DND-41 (cell line): ENCODE results near the gene GRIK3.

Source experiments
- ATAC-seq: fragments of 200-7000 bp; cut with Tn5 transposase; 3 replicates; pipeline ENCODE4 v1.9.1; 2021; ENCODE audit warnings: low read depth; ENCODE audit not compliant: insufficient read depth
- DNase-seq: peaks from one replicate; pipeline ENCODE4 v3.0.0-alpha.2; 2020
- H2AFZ ChIP-seq: 2 replicates; pipeline ENCODE4 v1.6.0; 2012; ENCODE audit warnings: low read depth, low read length
- H3K27ac ChIP-seq: 2 replicates; pipeline ENCODE4 v1.5.1; 2012; ENCODE audit warnings: low read length, inconsistent platforms
- H3K27me3 ChIP-seq: fragments of 200-600 bp; sonication (generic); 2 replicates; pipeline ENCODE4 v1.6.0; 2012; ENCODE audit warnings: low read length, mild to moderate bottlenecking, inconsistent platforms; ENCODE audit not compliant: insufficient read depth, poor library complexity
- H3K36me3 ChIP-seq: 2 replicates; pipeline ENCODE4 v1.5.1; 2012; ENCODE audit warnings: low read length, inconsistent platforms; ENCODE audit not compliant: insufficient read depth
- H3K4me1 ChIP-seq: 2 replicates; pipeline ENCODE4 v1.5.1; 2012; ENCODE audit warnings: mild to moderate bottlenecking, low read length; ENCODE audit not compliant: insufficient read depth
- H3K4me2 ChIP-seq: 2 replicates; pipeline ENCODE4 v1.6.0; 2012; ENCODE audit warnings: mild to moderate bottlenecking, moderate library complexity, low read length, inconsistent platforms; ENCODE audit not compliant: insufficient read depth
- H3K4me3 ChIP-seq, 2 experiments: fragments of 200-600 bp in 1 of 2; shearing (Covaris generic) in 1 of 2; 2 replicates each; pipeline ENCODE4 v1.5.1; 2012 to 2016; ENCODE audit warnings: inconsistent platforms in 2 of 2, low read length in 2 of 2, mild to moderate bottlenecking in 2 of 2, low read depth in 1 of 2, moderate library complexity in 1 of 2
- H3K79me2 ChIP-seq: 2 replicates; pipeline ENCODE4 v1.6.0; 2012; ENCODE audit warnings: low read length, inconsistent platforms; ENCODE audit not compliant: insufficient read depth
- H3K9ac ChIP-seq: 2 replicates; pipeline ENCODE4 v1.6.0; 2012; ENCODE audit warnings: low read depth, mild to moderate bottlenecking, inconsistent platforms, low read length, moderate library complexity
- H3K9me3 ChIP-seq: 2 replicates; pipeline ENCODE4 v1.5.1; 2012; ENCODE audit warnings: low read length, moderate library complexity, mild to moderate bottlenecking, inconsistent platforms; ENCODE audit not compliant: insufficient read depth, severe bottlenecking
- H4K20me1 ChIP-seq: 2 replicates; pipeline ENCODE4 v1.6.0; 2012; ENCODE audit warnings: low read length; ENCODE audit not compliant: insufficient read depth
- EZH2 ChIP-seq: IDR thresholded peaks from 3 replicates; pipeline ENCODE4 v1.6.1; 2012; ENCODE audit warnings: borderline replicate concordance, low read depth, mild to moderate bottlenecking, moderate library complexity, low read length, inconsistent platforms; ENCODE audit not compliant: severe bottlenecking
- TF ChIP-seq, protein P1 (sequence below): IDR thresholded peaks from 2 replicates; pipeline ENCODE4 v1.5.1; 2012; ENCODE audit warnings: borderline replicate concordance, low read length, moderate library complexity, mild to moderate bottlenecking; ENCODE audit not compliant: poor library complexity, severe bottlenecking; ENCODE audit errors: extremely low read depth

Gene GRIK3

GRCh38 chr1:37058424-37058988 is 24.2 kb upstream of the GRIK3 start:
- H3K4me2 ChIP-seq = no peak overlapping the region

DNA sequence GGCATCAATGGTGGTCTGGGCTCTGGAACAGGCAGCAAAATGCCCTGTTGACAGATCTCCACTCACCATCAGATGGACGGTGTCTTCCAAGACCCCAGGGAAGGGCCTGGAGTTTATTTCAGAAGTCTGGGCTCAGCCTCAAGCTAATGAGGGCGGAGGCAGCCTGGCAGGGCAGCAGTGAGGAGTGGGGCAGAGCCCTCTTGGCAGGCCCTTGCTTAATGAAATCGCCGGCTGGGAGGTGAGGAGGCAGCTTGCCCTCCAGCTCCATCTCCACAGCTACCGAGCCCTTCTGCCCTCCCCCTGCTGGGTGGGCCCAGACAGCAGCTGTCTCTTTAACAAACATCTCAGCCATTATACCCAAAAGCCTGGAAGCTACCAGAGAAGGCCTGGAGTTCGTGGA is 22.0 kb upstream of the GRIK3 start:
- TF ChIP-seq, protein P1, sequence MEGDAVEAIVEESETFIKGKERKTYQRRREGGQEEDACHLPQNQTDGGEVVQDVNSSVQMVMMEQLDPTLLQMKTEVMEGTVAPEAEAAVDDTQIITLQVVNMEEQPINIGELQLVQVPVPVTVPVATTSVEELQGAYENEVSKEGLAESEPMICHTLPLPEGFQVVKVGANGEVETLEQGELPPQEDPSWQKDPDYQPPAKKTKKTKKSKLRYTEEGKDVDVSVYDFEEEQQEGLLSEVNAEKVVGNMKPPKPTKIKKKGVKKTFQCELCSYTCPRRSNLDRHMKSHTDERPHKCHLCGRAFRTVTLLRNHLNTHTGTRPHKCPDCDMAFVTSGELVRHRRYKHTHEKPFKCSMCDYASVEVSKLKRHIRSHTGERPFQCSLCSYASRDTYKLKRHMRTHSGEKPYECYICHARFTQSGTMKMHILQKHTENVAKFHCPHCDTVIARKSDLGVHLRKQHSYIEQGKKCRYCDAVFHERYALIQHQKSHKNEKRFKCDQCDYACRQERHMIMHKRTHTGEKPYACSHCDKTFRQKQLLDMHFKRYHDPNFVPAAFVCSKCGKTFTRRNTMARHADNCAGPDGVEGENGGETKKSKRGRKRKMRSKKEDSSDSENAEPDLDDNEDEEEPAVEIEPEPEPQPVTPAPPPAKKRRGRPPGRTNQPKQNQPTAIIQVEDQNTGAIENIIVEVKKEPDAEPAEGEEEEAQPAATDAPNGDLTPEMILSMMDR = no peak
- no peak for TF ChIP-seq EZH2
- DNase-seq = no peak
- no peak overlapping the region for H3K4me3 ChIP-seq
- no peak overlapping the region for H3K4me2 ChIP-seq
- no peak overlapping the region for H2AFZ ChIP-seq
- no peak overlapping the region for H3K9ac ChIP-seq
- H4K20me1 ChIP-seq = no peaks in the 10 kb centered on the region
- no peaks in the 10 kb centered on the region for H3K36me3 ChIP-seq
- no peak for ATAC-seq
- no peaks in the 10 kb centered on the region for H3K27me3 ChIP-seq
- H3K27ac ChIP-seq = no peak overlapping the region
- no peaks in the 10 kb centered on the region for H3K79me2 ChIP-seq
- no peaks in the 10 kb centered on the region for H3K9me3 ChIP-seq
- H3K4me1 ChIP-seq = no peaks in the 10 kb centered on the region

More at GRCh38 chr1:37058424-37058988, 24.2 kb upstream of the GRIK3 start:
- Histone ChIP-seq H3K9me3 (no peaks in the 10 kb centered on the region), H3K4me1 (no peaks in the 10 kb centered on the region), H3K27ac (no peak overlapping the region), H3K4me3 (no peak overlapping the region), H3K9ac (no peak overlapping the region), H3K36me3 (no peaks in the 10 kb centered on the region), H3K27me3 (no peaks in the 10 kb centered on the region), H3K79me2 (no peaks in the 10 kb centered on the region), H2AFZ (no peak overlapping the region), H4K20me1 (no peaks in the 10 kb centered on the region)
- DNase-seq (no peak), ATAC-seq (no peak)
- TF ChIP-seq EZH2 = no peak
- TF ChIP-seq, protein P1 = no peak

GRCh38 chr1:37055631-37056030 is 21.3 kb upstream of the GRIK3 start:
- Histone ChIP-seq H3K36me3 (no peaks in the 10 kb centered on the region), H3K27ac (no peak overlapping the region), H4K20me1 (no peaks in the 10 kb centered on the region), H3K4me2 (no peak overlapping the region), H3K79me2 (no peaks in the 10 kb centered on the region), H3K9me3 (no peaks in the 10 kb centered on the region), H3K4me1 (no peaks in the 10 kb centered on the region), H2AFZ (no peak overlapping the region), H3K9ac (no peak overlapping the region), H3K27me3 (no peaks in the 10 kb centered on the region), H3K4me3 (no peak overlapping the region)
- TF ChIP-seq, protein P1 = no peak
- TF ChIP-seq EZH2 = no peak
- ATAC-seq = no peak
- DNase-seq = no peak

DNA sequence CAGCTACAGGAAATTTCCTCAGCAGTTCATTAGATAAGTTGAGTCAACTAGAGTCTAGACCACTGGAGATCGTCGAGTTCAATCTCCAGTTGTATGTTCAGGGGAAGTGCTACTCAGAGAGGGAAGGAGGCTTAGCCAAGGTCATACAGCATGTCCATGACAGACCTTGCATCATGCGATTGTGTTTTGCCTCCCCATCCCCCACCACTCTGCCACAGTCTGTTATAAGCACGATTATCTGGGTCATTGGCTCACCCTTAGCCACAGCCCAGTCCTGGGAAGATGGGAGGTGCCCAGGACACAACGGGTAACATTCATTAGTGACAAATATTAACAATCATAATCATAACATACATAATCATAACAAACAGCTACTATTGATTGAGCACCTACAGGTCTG is 18.9 kb upstream of the GRIK3 start:
- TF ChIP-seq, protein P1 = no peak
- TF ChIP-seq EZH2 = no peak
- H3K27me3 ChIP-seq = no peaks in the 10 kb centered on the region
- ATAC-seq = no peak

More for the DNA sequence above, 18.9 kb upstream of the GRIK3 start:
- no peaks in the 10 kb centered on the region for H3K36me3 ChIP-seq
- H2AFZ ChIP-seq = no peak overlapping the region
- no peaks in the 10 kb centered on the region for H4K20me1 ChIP-seq
- H3K79me2 ChIP-seq = no peaks in the 10 kb centered on the region
- no peaks in the 10 kb centered on the region for H3K9me3 ChIP-seq
- no peak overlapping the region for H3K4me2 ChIP-seq
- H3K27ac ChIP-seq = no peak overlapping the region
- no peak for DNase-seq
- H3K4me1 ChIP-seq = no peaks in the 10 kb centered on the region
- no peak overlapping the region for H3K4me3 ChIP-seq
- H3K9ac ChIP-seq = no peak overlapping the region
